H1 (cell line): ENCODE measurements around the gene COQ9. TPM values are rescaled to one million over a fixed set of nuclear protein-coding genes. Genes with fewer than 3 reads are reported as not detected.

Experiments used
- CTCF ChIA-PET: fragments of 300-600 bp; sonication (Branson Sonifier 250); formaldehyde crosslinking; loops from one replicate; lab custom pipeline; 2021; ENCODE audit not compliant: partially characterized antibody; lab: Charles Lee
- POLR2A ChIA-PET: fragments of 300-600 bp; sonication (Branson Sonifier 250); formaldehyde crosslinking; loops from one replicate; lab custom pipeline; 2021; ENCODE audit warnings: inconsistent platforms; ENCODE audit not compliant: partially characterized antibody; lab: Charles Lee
- DNase-seq, 2 experiments: peaks; one replicate each; pipeline versions ENCODE4 v3.0.0 to v3.0.0-alpha.2; 2010 to 2022; ENCODE audit warnings: low spot score in 2 of 2, low read depth in 1 of 2, mixed read lengths in 1 of 2
- FAIRE-seq: peaks from 2 replicates; lab custom pipeline; 2011; peaks lifted over from hg19 to GRCh38; lab: Jason Lieb, UNC
- H2AFZ ChIP-seq: 2 replicates; pipeline ENCODE4 v1.8.1; 2012; ENCODE audit warnings: low read length, inconsistent platforms
- H2AK5ac ChIP-seq: 2 replicates; pipeline ENCODE4 v1.6.1; 2013; ENCODE audit warnings: low read depth, low read length
- H2BK120ac ChIP-seq: replicated peaks from 2 replicates; pipeline ENCODE3; 2013; ENCODE audit warnings: low read depth, low read length, inconsistent platforms
- H2BK12ac ChIP-seq: 2 replicates; pipeline ENCODE4 v1.6.1; 2013; ENCODE audit warnings: low read depth, low read length
- H2BK15ac ChIP-seq: 2 replicates; pipeline ENCODE4 v1.6.1; 2013; ENCODE audit warnings: low read length
- H2BK20ac ChIP-seq: 2 replicates; pipeline ENCODE4 v1.6.1; 2013; ENCODE audit warnings: low read length
- H2BK5ac ChIP-seq: 2 replicates; pipeline ENCODE4 v1.6.1; 2013; ENCODE audit warnings: low read depth, low read length
- H3K14ac ChIP-seq: 2 replicates; pipeline ENCODE4 v1.6.1; 2013; ENCODE audit warnings: inconsistent platforms; ENCODE audit not compliant: insufficient read length
- H3K18ac ChIP-seq: 2 replicates; pipeline ENCODE4 v1.6.1; 2013; ENCODE audit warnings: low read length; ENCODE audit errors: extremely low read depth
- H3K23ac ChIP-seq: 2 replicates; pipeline ENCODE4 v1.6.1; 2013; ENCODE audit warnings: inconsistent platforms; ENCODE audit not compliant: insufficient read length
- H3K23me2 ChIP-seq: 2 replicates; pipeline ENCODE4 v1.6.1; 2013; ENCODE audit warnings: low read depth, low read length
- H3K27ac ChIP-seq: 2 replicates; pipeline ENCODE4 v1.6.1; 2011; ENCODE audit warnings: low read depth, low read length, inconsistent platforms
- H3K27me3 ChIP-seq, 4 experiments: replicated peaks in 1 of 4; 1 replicate in 1 of 4; 2 replicates in 3 of 4; pipeline versions ENCODE4 v1.6.1 to v1.8.1; 2011 to 2013; ENCODE audit warnings: low read length in 3 of 4, mild to moderate bottlenecking in 3 of 4, inconsistent platforms in 2 of 4, mixed read lengths in 2 of 4, moderate library complexity in 1 of 4; ENCODE audit not compliant: control insufficient read depth in 3 of 4, insufficient read depth in 3 of 4; ENCODE audit errors: extremely low read depth in 1 of 4
- H3K36me3 ChIP-seq, 4 experiments: 2 replicates each; pipeline versions ENCODE4 v1.6.1 to v1.8.1; 2011 to 2013; ENCODE audit warnings: mild to moderate bottlenecking in 4 of 4, low read length in 3 of 4, moderate library complexity in 2 of 4, control low read depth in 1 of 4, inconsistent platforms in 1 of 4; ENCODE audit not compliant: insufficient read depth in 4 of 4, control insufficient read depth in 2 of 4
- H3K4ac ChIP-seq: replicated peaks from 2 replicates; pipeline ENCODE3; 2013; ENCODE audit warnings: low read length, low read depth, mixed read lengths, inconsistent platforms; ENCODE audit not compliant: insufficient read length
- H3K4me1 ChIP-seq, 4 experiments: replicated peaks in 1 of 4; 1 replicate in 1 of 4; 2 replicates in 3 of 4; pipeline versions ENCODE4 v1.6.1 to v1.8.1; 2011 to 2013; ENCODE audit warnings: low read length in 3 of 4, inconsistent platforms in 2 of 4, mixed read lengths in 1 of 4; ENCODE audit not compliant: insufficient read depth in 4 of 4, control insufficient read depth in 3 of 4
- H3K4me2 ChIP-seq, 2 experiments: 2 replicates each; pipeline versions ENCODE4 v1.6.1 to v1.8.1; 2011 to 2013; ENCODE audit warnings: low read depth in 2 of 2, low read length in 2 of 2, control low read depth in 1 of 2, inconsistent platforms in 1 of 2, mild to moderate bottlenecking in 1 of 2; ENCODE audit not compliant: insufficient read depth in 1 of 2
- H3K4me3 ChIP-seq, 4 experiments: fragments of 200-600, 300-600 bp in 1 of 4; sonication (generic), shearing (Covaris generic), sonication (Bioruptor Twin) in 1 of 4; 2 replicates each; pipeline versions ENCODE4 v1.5.1 to v1.8.1; 2011 to 2016; ENCODE audit warnings: low read length in 4 of 4, low read depth in 3 of 4, control low read depth in 2 of 4, inconsistent platforms in 2 of 4, mild to moderate bottlenecking in 2 of 4, mixed read lengths in 1 of 4, moderate library complexity in 1 of 4; ENCODE audit not compliant: insufficient read depth in 2 of 4; ENCODE audit errors: extremely low read depth in 1 of 4
- H3K56ac ChIP-seq: replicated peaks from 2 replicates; pipeline ENCODE3; 2013; ENCODE audit warnings: low read depth, mild to moderate bottlenecking, mixed read lengths, low read length, inconsistent platforms; ENCODE audit not compliant: insufficient read length
- H3K79me1 ChIP-seq: 2 replicates; pipeline ENCODE4 v1.6.1; 2013; ENCODE audit warnings: low read depth, low read length, control low read depth
- H3K79me2 ChIP-seq, 2 experiments: 2 replicates each; pipeline versions ENCODE4 v1.6.1 to v1.8.1; 2012 to 2013; ENCODE audit warnings: low read length in 2 of 2, mild to moderate bottlenecking in 2 of 2, inconsistent platforms in 1 of 2; ENCODE audit not compliant: insufficient read depth in 2 of 2, control insufficient read depth in 1 of 2
- H3K9ac ChIP-seq, 4 experiments: replicated peaks in 1 of 4; 1 replicate in 1 of 4; 2 replicates in 3 of 4; pipeline versions ENCODE4 v1.6.1 to v1.8.1; 2011 to 2013; ENCODE audit warnings: low read depth in 3 of 4, low read length in 3 of 4, control low read depth in 2 of 4, mild to moderate bottlenecking in 2 of 4, moderate library complexity in 2 of 4, inconsistent platforms in 1 of 4; ENCODE audit errors: extremely low read depth in 1 of 4
- H3K9me3 ChIP-seq, 2 experiments: 2 replicates each; pipeline versions ENCODE4 v1.6.1 to v1.8.1; 2012 to 2013; ENCODE audit warnings: mild to moderate bottlenecking in 2 of 2, moderate library complexity in 2 of 2, control low read depth in 1 of 2, inconsistent platforms in 1 of 2, low read depth in 1 of 2, low read length in 1 of 2, mixed read lengths in 1 of 2; ENCODE audit not compliant: insufficient read depth in 2 of 2
- H4K20me1 ChIP-seq, 2 experiments: replicated peaks in 1 of 2; 2 replicates each; pipeline versions ENCODE3 to v1.8.1; 2011 to 2013; ENCODE audit warnings: inconsistent platforms in 2 of 2, low read length in 2 of 2, mild to moderate bottlenecking in 1 of 2; ENCODE audit not compliant: insufficient read depth in 2 of 2, control insufficient read depth in 1 of 2
- H4K5ac ChIP-seq: 2 replicates; pipeline ENCODE4 v1.6.1; 2013; ENCODE audit warnings: low read length, low read depth, mixed read lengths, inconsistent platforms; ENCODE audit not compliant: insufficient read length
- H4K8ac ChIP-seq: 2 replicates; pipeline ENCODE4 v1.8.0; 2013; ENCODE audit warnings: mild to moderate bottlenecking, moderate library complexity, low read length, inconsistent platforms; ENCODE audit not compliant: insufficient read depth; ENCODE audit errors: extremely low read depth
- H4K91ac ChIP-seq: replicated peaks from 2 replicates; pipeline ENCODE3; 2013; ENCODE audit warnings: low read length, mixed read lengths, inconsistent platforms; ENCODE audit not compliant: insufficient read length
- E2F6 ChIP-seq: IDR thresholded peaks from 2 replicates; pipeline ENCODE4 v1.6.1; 2012; ENCODE audit warnings: inconsistent platforms
- RBBP5 ChIP-seq: IDR thresholded peaks from 2 replicates; pipeline ENCODE4 v1.7.1; 2012; ENCODE audit warnings: low read depth, mild to moderate bottlenecking, inconsistent platforms, low read length, moderate library complexity, borderline replicate concordance
- SAP30 ChIP-seq: fragments of 300-600 bp; sonication (generic); IDR thresholded peaks from 2 replicates; pipeline ENCODE4 v1.7.1; 2012; ENCODE audit warnings: low read length, moderate library complexity, mild to moderate bottlenecking, inconsistent platforms; ENCODE audit not compliant: insufficient read depth, insufficient replicate concordance
- WGBS, 2 experiments: shearing (Covaris generic) in 1 of 2; methylation state at CpG; one replicate each; pipeline versions ENCODE4 v1.1.6 to v1.1.7; 2013 to 2015; ENCODE audit warnings: low lambda C conversion rate in 2 of 2, mixed read lengths in 2 of 2, inconsistent platforms in 1 of 2, low coverage in 1 of 2, missing lambda C conversion rate in 1 of 2; ENCODE audit not compliant: insufficient replicate concordance in 2 of 2, insufficient coverage in 1 of 2, insufficient read length in 1 of 2; ENCODE audit errors: extremely low coverage in 1 of 2, missing lambda C conversion rate in 1 of 2; 5-methylcytosine and 5-hydroxymethylcytosine counted together
- polyA plus RNA-seq, 7 experiments: library from polyadenylated mRNA; depleted of rRNA in 3 of 7; stranded (reverse) in 5 of 7; unstranded in 2 of 7; fragments of >200 nt in 5 of 7; fragments of 200-250 nt in 2 of 7; gene quantifications; 1 replicate in 5 of 7; 2 replicates in 1 of 7; 4 replicates in 1 of 7; pipeline versions ENCODE4 v1.2.1 to v1.2.3, GENCODE V29; 2011 to 2013; ENCODE audit warnings: missing spikeins in 2 of 7, mixed read lengths in 2 of 7
- total RNA-seq: library from RNA; stranded (reverse); fragmentation: NEBNext Ultra II Directional; extraction: Animal tissue kit (Norgen Biotek cat#: 25700); gene quantifications from 2 replicates; pipeline ENCODE4 v1.2.1, GENCODE V29; 2021

The COQ9 gene
- total and polyA plus RNA-seq, 2 of the 8 experiments (the other 6 are each of a cell fraction or from before 2014, with no cell fraction given): 33.3 to 60.3 TPM

- peak overlapping the region; percentile 93 to 97 (median 96) for H3K4me3 ChIP-seq
- no peak overlapping the region for H2BK15ac ChIP-seq
- no peak overlapping the region for H2AFZ ChIP-seq
- no peak overlapping the region for H2BK20ac ChIP-seq
- no peak overlapping the region for H4K91ac ChIP-seq
- no peak for DNase-seq
- no peak overlapping the region for H2BK120ac ChIP-seq
- H3K4ac ChIP-seq: no peak overlapping the region
- no peak overlapping the region for H3K56ac ChIP-seq
- no peak overlapping the region for H2AK5ac ChIP-seq
- peaks cover 11% of the 10 kb centered on the region for H3K79me1 ChIP-seq
- H3K36me3 ChIP-seq: peaks cover 7 to 50% (median 35%) of the 10 kb centered on the region in 4 experiments
- peaks cover 5% of the 10 kb centered on the region for H3K23me2 ChIP-seq
- FAIRE-seq: no peak
- H3K14ac ChIP-seq: no peak overlapping the region
- peak overlapping the region; percentile 23 for H4K5ac ChIP-seq
- 0 out of 2 replicates have a peak overlapping the region, but pooled peaks have one; percentile 7 for H4K8ac ChIP-seq
- peak overlapping the region; percentile 88 to 96 for H3K4me2 ChIP-seq
- peaks cover 4 to 26% of the 10 kb centered on the region in 2 experiments; a peak in 3 of 4 replicates for H3K79me2 ChIP-seq
- no peaks in the 10 kb centered on the region for H3K27me3 ChIP-seq
- H3K18ac ChIP-seq: no peak overlapping the region
- no peak overlapping the region for H3K23ac ChIP-seq
- H4K20me1 ChIP-seq: peaks cover 0 to 9% of the 10 kb centered on the region in 2 experiments
- peak overlapping the region; percentile 58 to 77 (median 72) for H3K9ac ChIP-seq
- no peaks in the 10 kb centered on the region; a peak in 2 of 7 replicates for H3K4me1 ChIP-seq
- 2% methylated on average over 13 of the region's 16 CpGs; no CpG with 5 or more reads in 1 of the 2 experiments for WGBS, 2 experiments
- no peak overlapping the region for H2BK12ac ChIP-seq
- peak; percentile 15 for TF ChIP-seq SAP30
- 0 out of 2 replicates have a peak, but pooled peaks have one; percentile 2 for TF ChIP-seq RBBP5
- TF ChIP-seq E2F6: no peak
- TF ChIP-seq, all 59 proteins: peak for 2
- no peaks in the 10 kb centered on the region for H3K9me3 ChIP-seq
- H2BK5ac ChIP-seq: no peak overlapping the region
- no peak overlapping the region for H3K27ac ChIP-seq
- CTCF ChIA-PET: interaction anchor here (0.8 to 11.9 kb wide), 19 partner anchors 9 to 396 kb away, joined by 3 to 144 read pairs (median 4); no protein-coding TSS in a partner anchor
- POLR2A ChIA-PET: interaction anchor here (0.8 to 4.2 kb wide), 13 partner anchors 9 to 163 kb away, joined by 3 to 30 read pairs (median 4); partner anchors contain the start of genes CIAPIN1, COQ9 and DOK4
Measured at GRCh38 chr16:57462978-57463362, 15.7 kb downstream of the COQ9 start.
